Heart right ventricle (tissue), 16 donors: ENCODE measurements around the gene CDH13. TPM values are rescaled to one million over a fixed set of nuclear protein-coding genes. Genes with fewer than 3 reads are reported as not detected.

Experiments
- ATAC-seq, 8 donors: fragments of 200-7000 bp; cut with Tn5 transposase; one replicate each; pipeline ENCODE4 v1.9.1; 2020; ENCODE audit warnings: mild to moderate bottlenecking in 8 of 8, moderate library complexity in 8 of 8, moderate number of reproducible peaks in 1 of 8
- DNase-seq, 2 donors: peaks; one replicate each; pipeline ENCODE4 v3.0.0-alpha.2; 2020
- H3K27ac ChIP-seq, 10 donors: fragments of 200-600 bp; sonication (generic) in 2 of 10; one replicate each; pipeline versions ENCODE4 v1.5.0 to v1.8.0; 2020 to 2022; ENCODE audit warnings: mild to moderate bottlenecking in 3 of 10
- H3K27me3 ChIP-seq, 7 donors: fragments of 200-600 bp; one replicate each; pipeline ENCODE4 v1.8.0; 2021 to 2022; ENCODE audit warnings: mild to moderate bottlenecking in 2 of 7
- H3K36me3 ChIP-seq, 9 donors: fragments of 200-600 bp; sonication (generic) in 1 of 9; one replicate each; pipeline versions ENCODE4 v1.5.0 to v1.8.0; 2020 to 2022; ENCODE audit warnings: mild to moderate bottlenecking in 2 of 9
- H3K4me1 ChIP-seq, 9 donors: fragments of 200-600 bp; sonication (generic) in 1 of 9; one replicate each; pipeline versions ENCODE4 v1.5.0 to v1.8.0; 2020 to 2022; ENCODE audit warnings: mild to moderate bottlenecking in 4 of 9
- H3K4me3 ChIP-seq, 10 donors: fragments of 200-600 bp; sonication (generic) in 2 of 10; one replicate each; pipeline versions ENCODE4 v1.5.0 to v1.8.0; 2020 to 2022; ENCODE audit warnings: mild to moderate bottlenecking in 7 of 10, moderate library complexity in 2 of 10
- H3K9me3 ChIP-seq, 11 donors: fragments of 200-600 bp in 10 of 11; sonication (generic) in 2 of 11; one replicate each; pipeline versions ENCODE4 v1.5.0 to v1.8.0; 2013 to 2022; ENCODE audit warnings: mild to moderate bottlenecking in 2 of 11, control low read depth in 1 of 11, moderate library complexity in 1 of 11
- CTCF ChIP-seq, 9 donors: fragments of 200-600 bp; sonication (generic) in 2 of 9; IDR thresholded peaks; one replicate each; pipeline versions ENCODE4 v1.5.0 to v1.8.0; 2021 to 2022; ENCODE audit warnings: antibody characterized with exemption in 9 of 9, mild to moderate bottlenecking in 5 of 9, moderate library complexity in 1 of 9
- WGBS, 2 donors: extraction: QIAGEN DNeasy Blood & Tissue Kit; methylation state at CpG; one replicate each; pipeline ENCODE4 v1.1.7; 2013; ENCODE audit warnings: inconsistent platforms in 1 of 2; 5-methylcytosine and 5-hydroxymethylcytosine counted together
- intact Hi-C, 10 donors: fragments of 100-400 bp; cut with DNase I; formaldehyde crosslinking; loops; one replicate each; pipeline versions ENCODE4 v1.11.1 to v1.14.2; 2022
- polyA plus RNA-seq, 2 donors: library from polyadenylated mRNA; stranded (reverse); fragments of 200-250 nt; gene quantifications; one replicate each; pipeline ENCODE4 v1.2.3, GENCODE V29; 2013
- total RNA-seq, 10 donors: library from RNA; stranded (reverse); fragmentation: NEBNext Ultra II Directional in 3 of 10; extraction: Animal tissue kit (Norgen Biotek cat#: 25700) in 3 of 10; gene quantifications; one replicate each; pipeline versions ENCODE4 v1.2.1 to v1.2.4, GENCODE V29; 2021 to 2023
- donor health status: Arrhythmogenic right ventricular cardiomyopathy.
- donor health status: ischemic (EF 13 %, LVEDD 7.1; RV severe dilation, severe dysfunction).
- donor health status: healthy with polysubstance abuse.
- donor health status: DM: no; HTN: yes; CAD: no.
- donor health status: DM: no; HTN: no; CAD: no.
- donor health status: ischemic (EF 25% LVEDD 6.9; RV normal size, moderate dysfunction).
- donor health status: ischemic (EF 25% LVEDD 5.7; RV mildly dilated, moderate dysfunction).
- donor health status: healthy.
- donor health status: DM: yes; HTN: yes; CAD: no.
- donor health status: Ischemic cardiomyopathy.
- donor health status: ischemic (EF 35%, LVEDD 5.7; RV mildly dilated, moderate dysfunction).
- donor health status: nonischemic (EF 11% LVEDD 7.7; RV severe dilation, severe dysfunction).
- donor health status: DM: yes; HTN: yes; CAD: no.
- donor health status: PGD.
- donor health status: ischemic (EF 29% LVEDD 5.4; RV normal size, mild dysfunction).
- donor health status: nonischemic (EF 23%, LVEDD 6.1; RV moderate dilation, normal function).

CDH13 gene
- total and polyA plus RNA-seq, 12 donors: 15.5 to 221 (median 168) TPM

- no peak for TF ChIP-seq CTCF (IDR thresholded peaks at IDR 0.05)
- DNase-seq (no peak), ATAC-seq (no peak)
- 94% methylated on average over 3 of the region's 3 CpGs for WGBS, 2 donors
- H3K27ac ChIP-seq: no peak overlapping the region
- H3K4me3 ChIP-seq: no peak overlapping the region
- no peaks in the 10 kb centered on the region for H3K9me3 ChIP-seq
- intact Hi-C loops: loop anchor here in 7 of 10 donors (10.0 kb wide), 5 partner anchors 239 to 1179 kb away; partner anchors contain the start of gene CDH13 (in 1 of the 7)
- no peaks in the 10 kb centered on the region for H3K36me3 ChIP-seq
- no peaks in the 10 kb centered on the region for H3K27me3 ChIP-seq
- H3K4me1 ChIP-seq: peaks cover 0 to 5% (median 0%) of the 10 kb centered on the region in 9 donors
Measured at GRCh38 chr16:83443972-83444371, 817.2 kb downstream of the CDH13 start.

GRCh38 chr16:83447560-83447959, 820.8 kb downstream of the CDH13 start:
- 54 to 77% methylated on average over 2 of the region's 2 CpGs for WGBS, 2 donors
- Histone ChIP-seq H3K27me3 (no peaks in the 10 kb centered on the region), H3K9me3 (no peaks in the 10 kb centered on the region), H3K36me3 (no peaks in the 10 kb centered on the region), H3K27ac (no peak overlapping the region), H3K4me1 (no peaks in the 10 kb centered on the region), H3K4me3 (no peak overlapping the region)
- intact Hi-C loops: loop anchor here in 8 of 10 donors (5.0 to 10.0 kb wide), 7 partner anchors 243 to 1185 kb away; partner anchors contain the start of gene CDH13 (in 1 of the 8)
- DNase-seq (no peak), ATAC-seq (no peak)
- no peak for TF ChIP-seq CTCF (IDR thresholded peaks at IDR 0.05)

GRCh38 chr16:83449861-83450260, 823.1 kb downstream of the CDH13 start:
- Histone ChIP-seq H3K27me3 (no peaks in the 10 kb centered on the region), H3K27ac (no peak overlapping the region), H3K36me3 (no peaks in the 10 kb centered on the region), H3K4me1 (no peaks in the 10 kb centered on the region), H3K9me3 (no peaks in the 10 kb centered on the region), H3K4me3 (no peak overlapping the region)
- no peak for TF ChIP-seq CTCF (IDR thresholded peaks at IDR 0.05)
- DNase-seq (no peak), ATAC-seq (no peak)
- WGBS, 2 donors: 86 to 89% methylated on average over 12 of the region's 12 CpGs
- intact Hi-C loops: loop anchor here in 8 of 10 donors (5.0 to 10.0 kb wide), 7 partner anchors 245 to 1188 kb away; partner anchors contain the start of gene CDH13 (in 1 of the 8)

GRCh38 chr16:83453977-83454376, 827.2 kb downstream of the CDH13 start:
- no peak for ATAC-seq
- intact Hi-C loops: no loop called here
- no peak for TF ChIP-seq CTCF (IDR thresholded peaks at IDR 0.05)
- no peak overlapping the region for H3K27ac ChIP-seq
- no peaks in the 10 kb centered on the region for H3K36me3 ChIP-seq
- no peaks in the 10 kb centered on the region for H3K27me3 ChIP-seq
- no peaks in the 10 kb centered on the region for H3K9me3 ChIP-seq
- H3K4me3 ChIP-seq: no peak overlapping the region
- no peak for DNase-seq
- WGBS, 2 donors: 68 to 71% methylated on average over 2 of the region's 2 CpGs
- H3K4me1 ChIP-seq: no peaks in the 10 kb centered on the region
